Epidermal melanocyte (primary cell): ENCODE measurements around the gene IL21R.
"Not testable (repeated sequence)": the region's sequence is repeated elsewhere in the genome, so short reads cannot be mapped to it uniquely, and the experiment has no call there.

Experiments used
- DNase-seq: peaks from one replicate; pipeline ENCODE4 v3.0.0; 2011; ENCODE audit warnings: low spot score; ENCODE audit not compliant: insufficient read length

Gene IL21R

GRCh38 chr16:27441998-27442397 lies 40.0 kb downstream of the IL21R start:
- DNase-seq: no peak

- DNase-seq: no peak
These were observed 42.0 kb downstream of the IL21R start for GRCh38 chr16:27444015-27444414.

- DNase-seq: no peak
These were observed 42.5 kb downstream of the IL21R start for GRCh38 chr16:27444470-27444869.

GRCh38 chr16:27445502-27446175 lies 43.7 kb downstream of the IL21R start:
- DNase-seq: no peak

- DNase-seq: no peak
These were observed 44.7 kb downstream of the IL21R start for GRCh38 chr16:27446721-27447120.

GRCh38 chr16:27447301-27447700 lies 45.3 kb downstream of the IL21R start:
- DNase-seq: no peak

- DNase-seq: no peak
These were observed 46.8 kb downstream of the IL21R start for GRCh38 chr16:27448532-27449433.

- no peak for DNase-seq
These were observed 47.6 kb downstream of the IL21R start for GRCh38 chr16:27449434-27450195.

- DNase-seq: no peak
These were observed 48.2 kb downstream of the IL21R start for GRCh38 chr16:27450196-27450549.

- DNase-seq: no peak
These were observed 50.9 kb downstream of the IL21R start for GRCh38 chr16:27452569-27453493.

GRCh38 chr16:27453494-27453825 lies 51.5 kb downstream of the IL21R start:
- DNase-seq: no peak

- no peak for DNase-seq
These were observed 53.7 kb downstream of the IL21R start for GRCh38 chr16:27455700-27456099.

GRCh38 chr16:27457605-27457900 lies 55.6 kb downstream of the IL21R start:
- DNase-seq: not testable (repeated sequence)

- DNase-seq: no peak
These were observed 56.3 kb downstream of the IL21R start for GRCh38 chr16:27458258-27458657.

- no peak for DNase-seq
These were observed 57.2 kb downstream of the IL21R start for GRCh38 chr16:27458987-27459688.

- no peak for DNase-seq
These were observed 58.2 kb downstream of the IL21R start for GRCh38 chr16:27460213-27460612.

GRCh38 chr16:27460663-27461482 lies 58.9 kb downstream of the IL21R start:
- DNase-seq: no peak

- DNase-seq: no peak
These were observed 59.7 kb downstream of the IL21R start for GRCh38 chr16:27461483-27462171.

GRCh38 chr16:27462200-27462845 lies 60.3 kb downstream of the IL21R start:
- no peak for DNase-seq
